ENCODE measurements around the gene KIR3DL3.

- no peak for TF ChIP-seq CTCF (IDR thresholded peaks at IDR 0.05; ENCODE audit: low read length)
- TF ChIP-seq EZH2 (IDR thresholded peaks at IDR 0.05; ENCODE audit: borderline replicate concordance, low read length): no peak
These were observed 28.1 kb upstream of the KIR3DL3 start for GRCh38 chr19:54696117-54696548.
